NCI-H1436 (cell line): ENCODE data around the gene SLC25A12.
"Not testable (repeated sequence)": the region's sequence is repeated elsewhere in the genome, so short reads cannot be mapped to it uniquely, and the experiment has no call there.

Experiments used
- DNase-seq: peaks from one replicate; lab custom pipeline; 2025; lab: John Stamatoyannopoulos, UW

SLC25A12 gene

GRCh38 chr2:171824086-171824485, 70.0 kb downstream of the SLC25A12 start:
- DNase-seq: no peak

DNA sequence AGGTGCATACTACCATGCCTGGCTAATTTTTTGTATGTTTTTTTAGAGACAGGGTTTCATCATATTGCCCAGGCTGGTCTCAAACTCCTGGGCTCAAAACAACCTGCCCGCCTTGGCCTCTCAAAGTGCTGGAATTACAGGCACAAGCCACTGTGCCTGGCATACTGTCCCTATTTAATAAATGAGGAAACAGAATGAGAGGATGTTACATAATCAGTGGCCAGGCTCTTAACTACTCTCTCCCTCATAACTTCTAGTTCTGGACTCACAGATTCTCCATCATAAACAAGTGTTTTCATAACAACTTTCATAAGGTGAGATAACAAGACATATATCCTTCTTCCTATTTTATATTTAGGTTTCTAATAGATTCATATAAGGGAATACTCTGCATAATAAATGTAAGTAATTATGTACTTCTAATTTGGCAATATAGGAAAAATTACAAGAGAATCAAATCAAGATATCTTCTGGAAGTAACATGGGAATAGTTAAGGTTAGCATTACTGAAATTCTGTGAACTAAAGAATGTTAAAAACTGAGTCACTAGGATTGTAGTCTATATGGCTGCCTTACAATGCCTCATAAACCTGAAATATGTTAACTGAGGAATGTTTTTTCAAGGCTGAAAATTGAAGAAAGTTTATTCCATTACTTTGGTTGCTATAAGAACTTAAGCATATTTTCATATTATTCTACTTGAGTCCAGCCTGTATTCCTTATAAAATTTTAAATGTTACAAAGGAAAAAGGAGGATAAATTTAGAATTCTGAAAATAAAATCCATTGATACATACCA, 71.3 kb downstream of the SLC25A12 start:
- no peak for DNase-seq

- DNase-seq: no peak
Observed at GRCh38 chr2:171819453-171819852, 74.6 kb downstream of the SLC25A12 start.

DNA sequence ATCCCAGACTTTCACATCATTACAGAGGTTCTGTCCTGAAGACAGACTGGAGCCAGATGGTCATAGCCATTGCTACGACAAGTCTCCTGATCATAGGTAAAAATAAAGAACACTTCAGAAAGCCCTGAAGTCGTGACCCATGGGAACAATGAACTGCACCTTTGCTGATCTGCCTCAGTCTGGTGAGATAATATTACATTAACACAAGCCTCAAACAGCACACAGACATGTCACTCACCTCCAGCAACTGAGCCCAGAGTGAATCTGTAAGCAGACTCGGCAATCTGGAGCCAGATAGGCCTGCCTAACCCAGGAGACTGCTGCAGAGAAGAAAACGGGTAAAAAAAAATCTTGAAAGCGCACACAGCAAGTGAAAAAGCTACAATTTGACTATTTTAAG, 79.2 kb downstream of the SLC25A12 start:
- DNase-seq: peak; percentile 51

- no peak for DNase-seq
Observed at GRCh38 chr2:171814174-171814573, 79.9 kb downstream of the SLC25A12 start.

DNA sequence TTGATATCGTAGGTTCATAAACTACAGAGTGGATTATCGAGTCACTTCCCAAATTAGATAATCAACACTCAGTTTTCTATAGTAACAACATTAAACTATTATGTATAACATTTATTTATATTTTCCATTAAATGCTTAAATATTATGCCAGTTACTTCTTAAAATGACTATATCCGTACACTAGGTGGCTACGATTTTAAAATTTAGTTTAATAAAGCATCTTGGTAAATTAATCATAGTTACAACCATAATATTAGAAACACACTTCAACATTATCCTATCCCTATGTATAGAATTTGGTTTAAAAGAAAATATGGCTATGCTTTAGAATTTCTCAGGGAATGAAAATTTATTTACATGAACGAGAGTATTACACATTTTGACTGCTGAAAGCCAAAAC, 80.3 kb downstream of the SLC25A12 start:
- DNase-seq: no peak

- DNase-seq: no peak
Observed at GRCh38 chr2:171813126-171813525, 80.9 kb downstream of the SLC25A12 start.

- DNase-seq: peak; percentile 46
Observed at GRCh38 chr2:171811245-171811628, 82.8 kb downstream of the SLC25A12 start.

DNA sequence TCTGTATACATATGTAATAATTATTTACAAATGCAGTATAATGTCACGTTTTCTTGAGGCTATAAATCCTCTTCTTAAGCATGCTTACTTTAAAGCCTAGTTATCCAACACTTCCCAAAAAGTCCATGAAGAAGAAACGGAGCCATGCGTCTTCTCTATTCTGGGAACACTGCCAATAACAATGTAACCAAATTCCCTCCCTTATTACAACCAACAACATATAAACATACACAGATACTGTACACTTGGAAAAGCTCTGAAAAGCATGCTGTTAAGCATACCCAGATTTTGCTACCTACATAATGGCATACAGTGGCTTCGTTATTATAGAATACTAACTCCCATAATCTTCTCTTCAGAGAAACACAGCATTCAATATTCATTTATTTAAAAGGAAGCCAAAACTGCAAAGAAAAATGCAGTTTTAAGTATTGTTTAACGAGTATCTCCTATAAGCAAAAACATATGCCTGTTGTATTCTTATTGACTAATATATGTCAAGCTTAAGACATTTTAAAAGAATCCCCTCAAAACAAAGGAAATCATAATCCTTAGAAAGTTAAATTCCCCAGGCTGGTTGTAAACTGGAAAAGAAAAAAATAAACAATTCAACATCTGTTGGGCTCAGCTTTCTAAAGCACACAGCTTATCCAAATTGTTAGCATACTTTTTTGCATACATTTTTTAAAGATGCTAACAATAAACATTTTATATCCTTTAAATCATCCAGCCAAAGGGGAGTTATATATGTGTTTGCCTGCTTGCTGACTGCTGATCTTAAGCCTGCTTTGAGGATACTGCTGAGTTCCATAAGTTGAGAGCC, 83.4 kb downstream of the SLC25A12 start:
- no peak for DNase-seq

DNA sequence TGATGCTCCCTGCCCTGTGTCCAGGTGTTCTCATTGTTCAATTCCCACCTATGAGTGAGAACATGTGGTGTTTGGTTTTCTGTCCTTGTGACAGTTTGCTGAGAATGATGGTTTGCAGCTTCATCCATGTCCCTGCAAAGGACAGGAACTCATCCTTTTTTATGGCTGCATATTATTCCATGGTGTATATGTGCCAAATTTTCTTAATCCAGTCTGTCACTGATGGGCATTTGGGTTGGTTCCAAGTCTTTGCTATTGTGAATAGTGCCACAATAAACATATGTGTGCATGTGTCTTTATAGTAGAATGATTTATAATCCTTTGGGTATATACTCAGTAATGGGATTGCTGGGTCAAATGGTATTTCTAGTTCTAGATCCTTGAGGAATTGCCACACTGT, 85.2 kb downstream of the SLC25A12 start:
- not testable (repeated sequence) for DNase-seq

- no peak for DNase-seq
Observed at GRCh38 chr2:171807831-171808393, 86.1 kb downstream of the SLC25A12 start.

- no peak for DNase-seq
Observed at GRCh38 chr2:171807119-171807518, 86.9 kb downstream of the SLC25A12 start.

DNA sequence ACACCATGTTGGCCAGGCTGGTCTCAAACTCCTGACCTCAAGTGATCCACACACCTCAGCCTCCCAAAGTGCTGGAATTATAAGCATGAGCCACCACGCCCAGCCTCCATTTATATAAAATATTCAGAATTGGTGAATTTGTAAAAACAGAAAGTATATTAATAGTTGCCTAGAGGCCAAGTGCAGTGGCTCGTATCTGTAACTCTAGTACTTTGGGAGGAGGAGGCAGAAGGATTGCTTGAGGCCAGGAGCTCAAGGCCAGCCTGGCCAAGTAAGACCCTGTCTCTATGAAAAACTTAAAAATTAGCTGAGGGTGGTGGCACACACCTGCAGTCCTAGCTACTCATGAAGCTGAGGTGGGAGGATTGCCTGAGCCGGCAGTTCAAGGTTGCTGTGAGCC, 89.6 kb downstream of the SLC25A12 start:
- no peak for DNase-seq

DNA sequence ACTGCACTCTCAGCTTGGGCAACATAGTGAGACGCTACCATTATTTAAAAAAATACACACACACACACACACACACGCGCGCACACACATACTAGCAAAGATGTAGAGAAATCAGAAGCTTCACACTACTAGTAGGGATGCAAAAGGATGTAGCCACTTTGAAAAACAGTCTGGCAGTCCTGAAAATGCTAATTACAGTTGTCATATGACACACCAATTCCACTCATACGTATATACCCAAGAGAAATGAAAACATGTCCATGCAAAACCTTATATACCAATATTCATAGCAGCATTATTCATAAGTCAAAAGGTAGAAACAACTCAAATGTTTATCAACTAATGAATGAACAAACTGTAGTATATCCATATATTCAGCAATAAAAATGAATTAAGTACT, 90.3 kb downstream of the SLC25A12 start:
- DNase-seq: no peak

GRCh38 chr2:171800639-171801038, 93.4 kb downstream of the SLC25A12 start:
- DNase-seq: no peak

DNA sequence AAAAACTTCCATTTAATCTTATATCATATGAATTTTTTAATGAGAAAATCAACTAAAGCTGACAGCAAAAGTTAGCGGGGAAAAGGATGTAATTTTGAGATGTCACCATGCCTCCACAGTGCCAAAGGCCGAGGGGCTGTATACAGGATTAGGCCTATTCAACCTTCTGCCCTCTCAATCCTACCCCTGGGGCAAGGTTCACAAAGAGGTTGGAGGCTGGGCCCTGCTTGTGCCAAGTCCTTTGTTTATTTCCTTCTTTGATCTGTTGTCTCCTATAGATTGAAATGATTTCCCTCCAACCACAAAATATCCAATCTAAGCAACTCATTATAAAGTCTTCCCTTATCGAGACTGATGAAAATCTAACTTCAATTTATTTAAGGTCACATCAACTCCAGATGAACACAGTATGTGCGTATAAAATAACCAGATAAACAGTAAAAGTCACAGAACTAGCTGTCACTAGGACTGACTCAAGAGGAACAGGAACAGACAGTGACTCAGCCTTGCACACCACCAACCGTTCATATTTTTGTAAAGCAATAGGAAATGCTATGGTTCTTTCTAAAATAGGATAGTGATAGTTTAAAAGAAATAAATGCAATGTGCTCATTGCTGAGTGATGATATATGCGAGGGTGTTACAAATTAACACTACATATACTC, 95.8 kb downstream of the SLC25A12 start:
- DNase-seq: no peak

GRCh38 chr2:171794918-171795317, 99.1 kb downstream of the SLC25A12 start:
- DNase-seq: no peak

DNA sequence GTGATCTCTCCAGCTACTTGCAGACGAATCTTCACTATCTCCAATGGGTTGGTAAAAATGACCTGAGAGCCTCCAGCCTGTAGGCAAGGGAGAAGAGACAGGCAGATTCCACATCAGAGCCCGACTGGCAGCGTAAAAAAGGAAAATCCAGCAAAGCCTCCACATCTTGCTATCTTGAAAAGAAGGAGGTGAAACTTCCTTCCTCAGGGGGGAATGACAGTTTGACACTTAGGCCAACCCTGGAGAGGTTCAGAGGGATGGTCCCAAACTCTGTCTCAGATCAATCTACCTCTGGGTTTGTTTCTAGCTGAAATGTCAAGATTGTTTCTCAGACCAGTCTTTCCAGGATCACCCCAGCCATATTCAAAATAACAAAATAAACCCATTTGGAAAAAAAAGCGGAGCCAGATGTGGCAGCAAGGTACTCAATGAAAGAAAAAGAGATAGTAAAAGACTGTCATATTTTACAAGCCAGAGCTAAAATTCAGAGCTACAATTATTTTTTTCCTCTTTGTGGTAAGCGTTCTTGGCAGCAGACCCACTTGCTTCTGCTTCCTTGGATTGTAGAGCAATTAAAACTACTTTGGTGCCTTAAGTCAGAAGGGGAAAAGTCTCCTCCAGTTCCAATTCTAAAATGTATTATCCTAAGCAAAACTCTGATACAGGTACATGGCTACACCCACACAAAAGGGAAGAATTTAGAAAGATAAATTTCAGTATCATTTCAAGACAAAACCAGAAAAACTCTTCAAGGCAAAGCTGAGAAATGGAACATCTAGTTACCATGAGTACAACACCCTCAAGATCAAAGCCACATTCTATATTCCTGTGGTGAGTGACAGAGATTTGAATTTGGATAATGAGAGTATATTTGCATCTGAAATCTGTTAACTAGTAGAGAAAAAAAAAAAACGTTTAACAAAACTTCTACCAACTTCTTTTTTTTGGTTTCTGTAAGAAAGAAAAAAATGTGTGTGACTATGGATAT, 100.1 kb downstream of the SLC25A12 start:
- DNase-seq: no peak

DNA sequence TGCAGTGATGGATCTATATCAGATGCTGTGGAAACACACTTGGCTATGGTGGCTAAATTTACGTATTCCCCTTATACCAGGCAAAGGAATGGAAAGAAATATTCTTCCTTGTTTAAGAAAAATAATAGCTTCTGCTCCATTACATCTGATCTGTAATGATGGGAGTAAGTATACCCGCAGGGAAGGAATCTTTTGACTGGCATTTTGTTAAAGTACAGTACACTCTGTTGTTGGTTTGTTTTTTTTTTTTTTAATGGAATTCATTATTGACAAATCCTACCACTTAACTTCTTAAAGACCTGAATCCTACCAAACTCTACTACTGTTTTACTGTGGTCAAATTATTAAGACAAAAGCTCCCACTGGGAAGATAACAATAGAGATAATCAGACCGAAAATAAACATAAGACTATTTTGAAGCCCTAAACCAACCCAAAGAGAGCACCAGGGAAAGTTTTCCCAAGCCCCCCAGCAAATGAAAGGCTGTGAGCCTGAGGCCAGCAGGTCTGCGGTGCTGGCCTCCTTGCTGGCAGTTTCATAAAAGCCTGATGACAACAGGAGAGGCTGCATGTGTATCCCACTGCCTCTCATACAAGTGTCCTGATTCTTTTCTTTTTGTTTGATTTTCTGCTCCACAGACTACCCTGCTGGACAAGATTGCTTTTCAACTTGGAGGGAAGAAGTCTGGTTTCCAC, 101.0 kb downstream of the SLC25A12 start:
- no peak for DNase-seq

GRCh38 chr2:171792157-171792556, 101.9 kb downstream of the SLC25A12 start:
- DNase-seq: no peak

DNA sequence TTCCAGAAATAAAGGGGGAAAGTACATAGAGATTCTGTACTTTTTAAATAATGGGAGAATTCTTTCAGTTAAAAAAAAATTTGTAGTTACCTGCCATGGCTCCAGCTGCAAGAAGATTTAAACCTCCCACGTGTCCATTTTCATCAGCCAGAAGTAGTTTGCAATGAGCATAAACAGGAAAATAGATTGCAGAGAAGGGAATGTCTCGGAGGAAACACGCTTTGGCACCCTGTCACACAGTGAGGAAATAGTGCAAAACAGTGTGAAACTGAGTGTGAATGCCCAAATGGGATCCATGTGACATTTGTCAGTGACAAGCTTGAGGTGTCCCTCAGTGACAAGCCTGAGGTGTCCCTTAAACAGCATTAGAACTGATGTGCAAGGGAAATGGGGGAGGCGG, 102.7 kb downstream of the SLC25A12 start:
- DNase-seq: no peak
